Omental fat pad (tissue), 4 donors: ENCODE data around the gene ZAP70. TPM values are rescaled to one million over a fixed set of nuclear protein-coding genes. Genes with fewer than 3 reads are reported as not detected.
"Not testable (repeated sequence)": the region's sequence is repeated elsewhere in the genome, so short reads cannot be mapped to it uniquely, and the experiment has no call there.

ENCODE experiments used
- ATAC-seq: fragments of 150-250 bp; one replicate; pipeline ENCODE4 v1.9.1; 2016; ENCODE audit warnings: mild to moderate bottlenecking, moderate library complexity; ENCODE audit not compliant: low FRiP score
- DNase-seq: peaks from one replicate; pipeline ENCODE4 v3.0.0-alpha.2; 2019; ENCODE audit warnings: low spot score
- total RNA-seq, 4 donors: library from RNA; depleted of rRNA; stranded (reverse); fragments of >200 nt; gene quantifications; one replicate each; pipeline ENCODE4 v1.1.0, GENCODE V29; 2016
- TF ChIP-seq, protein P1 (sequence below), 3 donors: fragments of 450-650 bp; IDR thresholded peaks; one replicate each; pipeline ENCODE4 v1.5.1; 2016 to 2017; ENCODE audit warnings: antibody characterized with exemption in 3 of 3, mild to moderate bottlenecking in 3 of 3, moderate library complexity in 2 of 3

The ZAP70 gene
- total RNA-seq, 4 donors from 2014 or later: 4.1 to 9.6 (median 6.5) TPM

GRCh38 chr2:97671526-97671925, 41.9 kb upstream of the ZAP70 start:
- no peak for ATAC-seq
- TF ChIP-seq, protein P1, sequence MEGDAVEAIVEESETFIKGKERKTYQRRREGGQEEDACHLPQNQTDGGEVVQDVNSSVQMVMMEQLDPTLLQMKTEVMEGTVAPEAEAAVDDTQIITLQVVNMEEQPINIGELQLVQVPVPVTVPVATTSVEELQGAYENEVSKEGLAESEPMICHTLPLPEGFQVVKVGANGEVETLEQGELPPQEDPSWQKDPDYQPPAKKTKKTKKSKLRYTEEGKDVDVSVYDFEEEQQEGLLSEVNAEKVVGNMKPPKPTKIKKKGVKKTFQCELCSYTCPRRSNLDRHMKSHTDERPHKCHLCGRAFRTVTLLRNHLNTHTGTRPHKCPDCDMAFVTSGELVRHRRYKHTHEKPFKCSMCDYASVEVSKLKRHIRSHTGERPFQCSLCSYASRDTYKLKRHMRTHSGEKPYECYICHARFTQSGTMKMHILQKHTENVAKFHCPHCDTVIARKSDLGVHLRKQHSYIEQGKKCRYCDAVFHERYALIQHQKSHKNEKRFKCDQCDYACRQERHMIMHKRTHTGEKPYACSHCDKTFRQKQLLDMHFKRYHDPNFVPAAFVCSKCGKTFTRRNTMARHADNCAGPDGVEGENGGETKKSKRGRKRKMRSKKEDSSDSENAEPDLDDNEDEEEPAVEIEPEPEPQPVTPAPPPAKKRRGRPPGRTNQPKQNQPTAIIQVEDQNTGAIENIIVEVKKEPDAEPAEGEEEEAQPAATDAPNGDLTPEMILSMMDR (IDR thresholded peaks at IDR 0.05): no peak
- DNase-seq: no peak

DNA sequence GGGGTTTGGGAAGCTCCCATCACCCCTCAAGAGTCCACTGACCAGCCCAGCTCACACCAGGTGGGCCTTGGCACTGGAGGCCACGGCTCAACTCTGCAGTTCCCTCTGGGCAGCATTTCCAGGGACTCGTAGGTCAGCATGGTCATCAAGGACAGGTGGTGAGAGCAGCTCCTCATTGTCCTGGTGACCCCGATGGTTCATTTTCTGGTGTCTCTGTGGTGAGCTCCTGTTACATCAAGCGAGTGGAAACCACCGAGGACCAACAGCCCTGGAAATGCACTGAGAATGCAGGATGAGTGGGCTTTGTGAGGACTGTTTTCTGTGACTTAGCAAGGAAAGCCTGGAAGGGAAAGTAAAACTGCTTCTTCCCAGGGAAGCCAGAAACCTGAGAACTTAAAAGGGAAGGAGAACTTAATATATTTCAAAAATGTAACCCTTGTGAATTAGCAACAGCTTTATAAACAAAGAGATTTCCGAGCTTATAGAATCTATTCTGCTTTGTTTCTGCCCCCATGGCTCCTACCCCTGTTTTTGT, 40.7 kb upstream of the ZAP70 start:
- DNase-seq, ATAC-seq: not testable (repeated sequence)

- TF ChIP-seq, protein P1 (IDR thresholded peaks at IDR 0.05): no peak
- no peak for DNase-seq
- no peak for ATAC-seq
These were observed 40.0 kb upstream of the ZAP70 start for GRCh38 chr2:97673182-97673914.

DNA sequence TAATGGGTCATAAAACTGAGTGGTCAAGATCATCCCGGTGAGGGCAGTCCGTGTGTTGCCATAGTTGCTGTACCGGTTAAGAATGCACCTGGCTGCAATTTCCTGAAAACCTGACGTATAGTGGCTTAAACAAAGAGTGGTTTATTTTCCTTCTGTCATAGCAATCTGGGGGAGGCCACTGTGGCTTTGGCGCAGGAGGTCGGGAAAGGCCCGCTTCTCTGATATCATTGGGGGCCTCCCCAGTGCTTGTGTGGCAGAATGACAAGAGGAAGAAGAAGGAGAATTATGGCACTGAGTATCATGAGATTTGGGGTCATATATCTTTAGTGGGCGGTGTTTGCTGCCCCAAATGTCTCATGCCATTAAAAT, 39.5 kb upstream of the ZAP70 start:
- ATAC-seq: no peak
- no peak for DNase-seq
- TF ChIP-seq, protein P1 (IDR thresholded peaks at IDR 0.05): no peak

DNA sequence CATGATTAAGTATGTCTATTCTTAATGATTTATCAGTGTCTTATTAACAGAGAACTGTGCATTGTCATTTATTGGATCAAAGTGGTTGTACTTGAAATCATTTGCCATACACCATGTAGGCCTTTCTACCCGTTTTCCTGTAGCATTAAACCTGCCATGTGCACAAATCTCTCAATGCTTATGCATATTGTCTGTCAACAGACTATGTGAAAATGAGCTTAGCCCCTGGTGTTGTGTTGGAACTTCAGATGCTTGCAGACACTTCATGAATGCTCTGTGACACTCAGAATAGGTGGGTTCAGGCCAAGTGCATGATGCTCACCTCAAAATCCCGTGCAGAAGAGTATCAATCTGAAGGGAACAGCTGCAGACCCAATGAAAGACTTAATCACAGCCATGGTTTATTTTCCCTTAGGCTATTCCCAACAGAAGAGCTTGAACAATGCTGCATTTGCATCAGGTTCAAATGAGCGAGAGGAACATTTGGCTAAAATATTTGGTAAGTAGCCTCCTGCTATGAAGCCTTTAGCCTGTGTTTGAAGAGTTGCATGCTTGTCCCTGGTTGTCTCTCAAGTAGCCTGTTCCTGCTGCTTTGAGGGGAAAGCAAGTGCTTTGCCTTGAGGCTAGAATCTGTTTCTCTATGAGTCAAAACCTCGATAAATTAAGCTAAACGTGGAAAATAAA, 37.8 kb upstream of the ZAP70 start:
- DNase-seq (no peak), ATAC-seq (no peak)
- TF ChIP-seq, protein P1 (IDR thresholded peaks at IDR 0.05): no peak

DNA sequence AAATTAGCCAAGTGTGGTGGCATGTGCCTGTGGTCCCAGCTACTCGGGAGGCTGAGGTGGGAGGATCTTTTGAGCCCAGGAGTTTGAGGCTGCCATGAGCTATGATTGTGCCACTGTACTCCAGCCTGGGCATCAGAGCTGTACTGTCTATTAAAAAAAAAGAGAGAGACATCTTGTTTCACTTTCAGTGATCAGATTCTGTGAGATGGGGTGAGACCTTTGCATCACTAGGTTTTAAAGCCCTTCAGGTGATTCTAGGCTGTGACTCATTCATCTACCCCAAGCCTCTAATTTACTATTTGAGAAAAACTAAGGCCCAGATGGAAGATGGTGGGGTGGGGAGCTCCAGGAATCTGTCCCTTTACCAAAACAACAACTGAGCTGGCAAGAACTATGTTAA, 36.8 kb upstream of the ZAP70 start:
- TF ChIP-seq, protein P1 (IDR thresholded peaks at IDR 0.05): no peak
- DNase-seq (no peak), ATAC-seq (no peak)

DNA sequence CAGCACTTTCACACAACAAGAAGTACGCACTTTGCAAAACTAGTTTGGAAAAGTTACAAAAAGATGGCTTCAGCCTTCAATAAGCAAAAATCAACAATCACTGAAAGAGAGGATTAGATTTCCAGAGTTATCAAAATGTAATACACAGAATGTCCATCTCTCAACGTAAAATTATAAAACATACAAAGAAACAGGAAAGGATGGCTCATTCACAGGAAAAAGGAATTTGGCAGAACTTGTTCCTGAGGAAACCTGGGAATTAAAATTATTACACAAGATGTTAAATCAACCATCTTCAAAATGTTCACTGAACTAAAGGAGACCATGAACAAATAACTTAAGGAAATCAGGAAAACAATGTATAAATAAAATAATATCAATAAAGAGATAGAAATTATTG, 35.9 kb upstream of the ZAP70 start:
- DNase-seq: no peak
- ATAC-seq: no peak
- TF ChIP-seq, protein P1 (IDR thresholded peaks at IDR 0.05): no peak
